Kidney capillary endothelial cell (primary cell): ENCODE measurements around the gene TRIM46.
A peak's percentile ranks its signal among the peaks of the same experiment; 100 is the strongest.

ENCODE experiments used
- DNase-seq: peaks from one replicate; pipeline ENCODE4 v3.0.0-alpha.2; 2018; ENCODE audit warnings: low spot score

The TRIM46 gene, protein sequence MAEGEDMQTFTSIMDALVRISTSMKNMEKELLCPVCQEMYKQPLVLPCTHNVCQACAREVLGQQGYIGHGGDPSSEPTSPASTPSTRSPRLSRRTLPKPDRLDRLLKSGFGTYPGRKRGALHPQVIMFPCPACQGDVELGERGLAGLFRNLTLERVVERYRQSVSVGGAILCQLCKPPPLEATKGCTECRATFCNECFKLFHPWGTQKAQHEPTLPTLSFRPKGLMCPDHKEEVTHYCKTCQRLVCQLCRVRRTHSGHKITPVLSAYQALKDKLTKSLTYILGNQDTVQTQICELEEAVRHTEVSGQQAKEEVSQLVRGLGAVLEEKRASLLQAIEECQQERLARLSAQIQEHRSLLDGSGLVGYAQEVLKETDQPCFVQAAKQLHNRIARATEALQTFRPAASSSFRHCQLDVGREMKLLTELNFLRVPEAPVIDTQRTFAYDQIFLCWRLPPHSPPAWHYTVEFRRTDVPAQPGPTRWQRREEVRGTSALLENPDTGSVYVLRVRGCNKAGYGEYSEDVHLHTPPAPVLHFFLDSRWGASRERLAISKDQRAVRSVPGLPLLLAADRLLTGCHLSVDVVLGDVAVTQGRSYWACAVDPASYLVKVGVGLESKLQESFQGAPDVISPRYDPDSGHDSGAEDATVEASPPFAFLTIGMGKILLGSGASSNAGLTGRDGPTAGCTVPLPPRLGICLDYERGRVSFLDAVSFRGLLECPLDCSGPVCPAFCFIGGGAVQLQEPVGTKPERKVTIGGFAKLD

DNA sequence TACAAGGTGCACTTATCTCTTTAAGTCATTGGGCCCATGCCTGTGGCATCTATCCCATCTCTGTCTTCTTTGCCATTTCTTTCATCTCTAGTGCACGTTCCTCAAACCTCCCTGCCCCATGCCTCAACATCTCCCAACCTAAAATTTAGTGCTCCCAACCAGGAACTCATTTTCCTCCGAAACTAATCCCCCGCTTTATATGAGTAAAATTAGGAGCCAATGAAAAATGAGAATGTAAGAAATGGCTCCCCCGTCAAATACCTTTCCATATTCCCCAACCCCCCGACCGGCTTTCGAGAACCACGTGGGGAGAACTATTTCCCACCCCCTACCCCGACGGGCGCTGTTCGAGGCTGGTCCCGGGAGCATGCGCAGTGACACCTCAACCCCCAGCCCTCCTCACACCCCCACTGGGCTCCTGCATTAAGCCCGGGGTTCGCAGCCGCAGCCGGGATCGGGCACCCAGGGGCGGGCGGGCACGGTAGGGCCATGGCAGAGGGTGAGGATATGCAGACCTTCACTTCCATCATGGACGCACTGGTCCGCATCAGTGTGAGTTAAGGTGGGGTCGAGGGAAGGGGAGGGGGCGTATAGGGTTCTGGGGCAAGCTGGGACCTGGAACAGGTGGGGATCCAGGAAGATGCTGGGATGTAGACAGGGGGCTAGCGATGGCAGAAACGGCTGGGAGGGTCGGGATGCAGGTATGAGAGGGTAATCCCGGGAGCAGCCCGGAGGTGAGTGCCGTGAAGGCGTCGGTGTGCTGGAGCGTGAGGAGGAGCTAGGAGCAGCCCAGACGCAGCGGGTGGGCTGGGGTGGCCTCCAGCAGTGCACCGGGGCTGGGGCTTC lies at the start of gene TRIM46:
Gene TRIM46, plus strand, starts transcription at position 372 of the 846 bp plus-strand sequence. Its CDS starts 118 bp downstream, at position 490.
- peak; percentile 58 for DNase-seq

DNA sequence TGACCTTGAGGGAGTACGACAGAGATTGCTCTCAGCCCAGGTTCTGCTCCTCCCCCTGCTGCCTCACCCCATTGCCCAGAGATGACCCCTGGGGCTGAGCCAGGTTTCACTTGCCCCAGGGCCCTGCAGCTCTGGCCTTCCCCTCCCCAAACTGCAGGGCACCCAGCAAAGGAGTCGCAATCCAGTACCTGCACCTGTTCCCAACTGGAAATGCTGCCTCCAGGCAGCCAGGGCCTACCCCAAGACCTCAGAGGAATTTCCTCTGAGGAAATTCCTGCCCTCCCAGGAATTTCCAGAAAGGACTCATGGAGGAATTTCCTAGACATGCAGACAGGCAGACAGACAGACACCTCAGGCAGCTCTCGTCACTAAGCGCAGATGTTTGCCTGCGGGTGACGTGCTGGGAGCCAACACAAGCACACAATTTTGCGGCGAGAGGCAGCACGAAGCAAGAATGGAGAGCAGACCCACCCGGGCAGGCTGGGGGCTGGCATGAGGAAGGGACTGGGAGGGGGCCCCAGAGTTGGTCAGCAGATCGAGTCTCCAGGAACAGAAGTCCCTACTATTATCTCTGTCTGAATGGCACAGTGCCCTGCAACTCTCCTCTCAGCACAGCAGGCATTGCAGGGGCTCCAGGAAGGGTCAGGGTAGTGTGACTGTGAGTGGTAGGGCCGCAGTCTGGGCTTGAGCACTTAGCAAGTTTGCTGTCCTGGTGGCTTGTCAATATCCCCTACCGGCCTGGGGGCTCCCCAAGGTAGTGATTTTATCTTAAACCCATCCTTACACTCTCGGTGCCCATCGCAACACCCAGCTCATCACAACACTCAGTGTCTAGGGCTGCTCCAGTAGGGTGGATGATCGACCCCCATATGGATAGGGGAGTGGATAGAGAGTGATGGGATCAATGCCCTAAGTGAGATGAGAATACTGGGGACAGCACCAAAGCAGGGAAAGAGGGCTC lies 48.9 kb upstream of the TRIM46 start:
- peak; percentile 85 for DNase-seq

DNA sequence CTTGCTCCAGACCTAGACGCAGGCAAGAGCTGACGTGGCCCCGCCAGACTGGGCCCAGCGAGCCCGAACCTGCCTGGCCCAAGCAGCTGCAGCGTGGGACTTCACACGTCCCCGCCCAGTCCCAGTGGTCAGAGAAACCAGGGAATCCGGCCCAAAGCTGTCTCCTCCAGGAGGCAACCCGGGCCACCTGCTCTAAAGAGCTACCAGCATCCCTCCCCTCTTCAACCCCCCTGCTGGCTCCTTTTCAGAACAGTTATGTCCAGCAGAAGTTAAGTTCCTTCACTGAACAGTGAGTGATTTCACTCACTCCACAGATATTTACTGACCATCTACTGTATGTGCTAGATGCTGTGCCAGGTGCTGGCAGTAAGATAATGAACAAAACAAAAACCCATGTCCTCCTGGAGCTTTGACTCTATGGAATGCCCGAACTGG lies 48.1 kb upstream of the TRIM46 start:
- no peak for DNase-seq

DNA sequence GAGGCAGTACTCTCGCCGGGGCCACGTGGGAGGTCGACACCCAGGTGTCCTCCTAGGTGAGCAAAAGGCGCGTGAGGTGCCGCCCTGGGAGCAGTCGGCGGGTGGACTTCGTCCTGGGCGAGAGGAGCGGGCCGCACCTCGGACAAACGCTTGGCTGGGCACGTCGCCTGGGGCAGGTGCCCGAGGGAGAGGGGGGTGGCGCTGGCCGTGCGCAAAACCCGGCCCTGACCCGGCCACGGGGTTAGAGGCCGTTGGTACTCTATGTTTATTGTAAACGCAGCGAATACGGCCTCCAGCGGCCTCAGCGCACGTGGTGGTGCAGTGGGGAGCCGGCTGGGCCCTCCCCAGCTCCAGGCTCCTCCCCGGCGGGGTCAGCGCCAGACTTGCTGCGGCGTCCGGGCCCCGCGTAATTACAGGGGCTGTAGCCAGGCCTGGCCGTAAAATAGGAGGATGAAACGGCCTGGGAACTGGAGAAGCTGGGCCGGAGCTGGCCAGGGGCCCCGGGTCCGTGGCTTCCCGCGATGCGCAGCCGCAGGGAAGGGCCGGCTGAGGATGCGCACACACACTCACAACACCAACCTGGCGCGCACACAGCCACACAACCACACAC lies 47.6 kb upstream of the TRIM46 start:
- DNase-seq, result no peak

DNA sequence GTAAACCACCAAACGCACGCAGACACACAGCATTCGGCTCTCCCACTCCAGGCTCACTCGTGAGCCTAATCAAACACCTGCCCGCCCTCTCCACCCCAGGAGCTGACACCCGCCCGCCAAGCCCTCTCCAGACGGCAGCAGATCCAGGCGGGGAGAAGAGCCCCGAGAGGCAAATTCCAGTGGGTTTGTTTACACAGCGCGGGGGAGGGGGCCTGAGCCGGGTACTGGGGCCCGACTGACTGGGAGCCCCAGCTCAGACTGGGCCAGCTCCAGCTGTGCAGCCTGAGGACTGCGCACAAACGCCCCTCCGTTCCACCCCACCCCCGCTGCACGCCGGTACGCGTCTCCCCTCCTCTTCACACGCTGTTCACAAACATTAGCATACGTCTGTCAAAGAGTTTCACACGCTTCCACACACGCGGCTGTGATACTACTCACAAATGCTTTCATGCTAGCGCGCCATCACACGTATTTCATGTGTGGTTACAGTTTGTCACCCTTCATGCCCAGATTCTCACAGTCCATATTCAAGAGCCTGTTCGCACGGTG lies 47.0 kb upstream of the TRIM46 start:
- peak; percentile 44 for DNase-seq

DNA sequence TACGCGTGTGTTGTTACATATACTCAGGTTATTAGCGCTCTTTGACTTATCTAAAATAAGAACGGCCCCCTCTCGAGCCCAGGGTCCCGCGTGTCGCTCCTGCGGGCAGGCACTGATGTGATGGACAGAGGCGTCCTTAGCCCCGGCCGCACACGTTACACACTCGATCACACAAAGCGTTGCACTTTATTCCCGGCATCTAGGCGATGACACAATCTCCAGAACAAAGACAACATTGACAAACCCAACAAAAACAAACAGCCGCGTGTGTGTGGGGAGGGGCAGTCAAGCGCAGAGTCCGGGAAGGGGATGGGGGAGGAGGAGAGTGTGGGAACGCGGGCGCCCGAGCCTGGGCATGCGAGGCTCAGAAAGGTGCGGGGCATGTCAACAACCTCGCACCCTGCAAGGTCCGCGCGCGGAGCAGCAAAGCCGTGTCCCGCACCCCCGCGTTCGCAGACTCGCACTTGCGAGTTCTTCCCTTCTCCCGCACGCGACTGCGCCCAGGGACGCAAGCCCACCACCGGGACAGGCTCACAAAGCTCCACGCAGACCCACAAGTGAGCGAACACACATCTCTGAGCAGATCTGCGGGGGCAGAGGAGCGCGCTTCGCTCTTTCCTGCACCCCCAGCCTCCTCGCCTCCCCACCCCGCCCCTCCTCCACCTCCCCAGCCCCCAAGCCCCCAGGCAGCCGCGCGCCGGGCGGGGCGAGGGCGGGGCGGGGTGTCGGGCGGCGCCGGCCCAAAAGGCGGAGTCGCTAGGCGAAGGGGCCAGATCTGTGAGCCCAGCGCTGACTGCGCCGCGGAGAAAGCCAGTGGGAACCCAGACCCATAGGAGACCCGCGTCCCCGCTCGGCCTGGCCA lies 46.3 kb upstream of the TRIM46 start, which contains the start of gene EFNA1:
Gene EFNA1, plus strand, starts transcription at position 772 of the 862 bp plus-strand sequence. CDS start 102 bp downstream, outside the sequence.
- peak; percentile 82 for DNase-seq

DNA sequence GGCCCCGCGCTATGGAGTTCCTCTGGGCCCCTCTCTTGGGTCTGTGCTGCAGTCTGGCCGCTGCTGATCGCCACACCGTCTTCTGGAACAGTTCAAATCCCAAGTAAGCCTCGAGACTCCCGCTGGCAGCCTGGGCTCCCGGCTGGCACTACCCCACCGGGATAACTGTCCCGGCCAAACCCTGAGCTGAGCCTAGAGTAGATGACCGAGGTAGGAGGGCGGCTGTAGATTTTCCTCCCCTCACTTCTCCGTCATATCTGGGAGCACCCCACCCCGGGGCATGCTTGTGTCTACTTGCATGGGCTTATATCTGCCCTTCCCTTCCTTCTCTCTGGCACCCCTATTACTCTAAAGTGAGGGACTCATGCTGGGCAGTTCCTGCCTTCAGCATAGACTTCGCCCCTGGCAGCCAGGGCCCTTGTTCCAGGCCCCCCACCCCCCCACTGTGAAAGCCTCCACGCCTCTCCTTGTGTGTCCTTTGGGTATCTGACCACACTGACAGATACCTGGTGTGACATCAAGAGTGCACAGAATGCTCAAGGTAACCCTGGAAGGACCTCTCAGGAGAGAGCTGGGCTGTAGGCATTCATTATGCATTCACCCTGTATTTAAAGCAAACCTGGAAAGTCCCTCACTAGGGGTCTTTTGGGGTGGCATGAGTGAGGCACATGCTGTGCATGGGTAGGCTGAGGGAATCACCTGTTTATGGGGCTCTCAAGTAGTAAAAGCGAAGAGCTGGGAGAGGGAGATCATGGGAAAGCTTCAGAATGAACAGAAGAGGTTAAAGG lies 45.5 kb upstream of the TRIM46 start:
- no peak for DNase-seq

- DNase-seq, result peak; percentile 76
These were observed 44.7 kb upstream of the TRIM46 start for GRCh38 chr1:155128755-155129473.

DNA sequence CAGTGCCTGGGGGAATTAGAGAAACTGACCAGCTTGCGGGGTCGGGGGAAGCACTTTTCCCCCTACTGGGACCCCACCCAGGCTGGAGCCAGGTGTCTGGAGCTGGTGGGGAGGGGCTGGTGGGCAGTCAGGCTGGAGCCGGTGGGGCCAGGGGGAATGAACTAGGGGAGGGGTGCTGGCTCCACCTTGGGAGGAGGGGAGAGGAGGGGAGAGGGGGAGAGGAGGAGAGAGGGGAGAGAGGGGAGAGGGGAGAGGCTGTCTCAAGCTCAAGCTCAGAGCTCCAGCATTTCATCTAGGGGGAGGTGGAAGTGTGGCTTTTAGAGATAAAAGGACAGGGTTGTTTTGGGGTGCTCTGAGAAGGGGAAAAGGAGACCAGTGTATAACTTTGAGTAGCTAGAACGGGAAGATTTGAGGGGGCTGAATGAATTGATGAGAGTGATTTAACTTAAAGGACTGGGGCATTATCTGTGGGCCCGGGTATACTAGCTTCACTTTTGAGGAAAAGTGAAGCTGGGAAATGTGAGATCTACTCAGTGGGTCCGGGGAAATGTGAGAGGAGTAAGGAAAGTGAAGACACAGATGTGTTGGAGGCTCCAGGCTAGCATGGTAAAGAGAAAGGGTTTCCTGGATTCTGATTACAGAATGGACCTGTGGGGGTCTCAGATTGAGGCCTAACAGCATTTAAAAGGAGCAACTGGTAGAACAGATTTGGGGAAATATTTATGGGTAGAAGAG lies 43.2 kb upstream of the TRIM46 start:
- DNase-seq, result no peak

DNA sequence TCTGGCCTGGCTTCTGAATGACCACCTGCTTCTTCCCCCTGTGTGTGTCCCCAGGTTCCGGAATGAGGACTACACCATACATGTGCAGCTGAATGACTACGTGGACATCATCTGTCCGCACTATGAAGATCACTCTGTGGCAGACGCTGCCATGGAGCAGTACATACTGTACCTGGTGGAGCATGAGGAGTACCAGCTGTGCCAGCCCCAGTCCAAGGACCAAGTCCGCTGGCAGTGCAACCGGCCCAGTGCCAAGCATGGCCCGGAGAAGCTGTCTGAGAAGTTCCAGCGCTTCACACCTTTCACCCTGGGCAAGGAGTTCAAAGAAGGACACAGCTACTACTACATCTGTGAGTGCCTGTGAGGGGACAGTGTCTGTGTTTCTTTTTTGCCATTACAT lies 42.4 kb upstream of the TRIM46 start:
- DNase-seq, result no peak

GRCh38 chr1:155131856-155132255 lies 41.8 kb upstream of the TRIM46 start:
- peak; percentile 41 for DNase-seq

- no peak for DNase-seq
These were observed 39.8 kb upstream of the TRIM46 start for GRCh38 chr1:155133799-155134281.

DNA sequence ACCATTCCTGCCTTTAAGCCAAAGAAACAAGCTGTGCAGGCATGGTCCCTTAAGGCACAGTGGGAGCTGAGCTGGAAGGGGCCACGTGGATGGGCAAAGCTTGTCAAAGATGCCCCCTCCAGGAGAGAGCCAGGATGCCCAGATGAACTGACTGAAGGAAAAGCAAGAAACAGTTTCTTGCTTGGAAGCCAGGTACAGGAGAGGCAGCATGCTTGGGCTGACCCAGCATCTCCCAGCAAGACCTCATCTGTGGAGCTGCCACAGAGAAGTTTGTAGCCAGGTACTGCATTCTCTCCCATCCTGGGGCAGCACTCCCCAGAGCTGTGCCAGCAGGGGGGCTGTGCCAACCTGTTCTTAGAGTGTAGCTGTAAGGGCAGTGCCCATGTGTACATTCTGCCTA lies 39.3 kb upstream of the TRIM46 start:
- no peak for DNase-seq

DNA sequence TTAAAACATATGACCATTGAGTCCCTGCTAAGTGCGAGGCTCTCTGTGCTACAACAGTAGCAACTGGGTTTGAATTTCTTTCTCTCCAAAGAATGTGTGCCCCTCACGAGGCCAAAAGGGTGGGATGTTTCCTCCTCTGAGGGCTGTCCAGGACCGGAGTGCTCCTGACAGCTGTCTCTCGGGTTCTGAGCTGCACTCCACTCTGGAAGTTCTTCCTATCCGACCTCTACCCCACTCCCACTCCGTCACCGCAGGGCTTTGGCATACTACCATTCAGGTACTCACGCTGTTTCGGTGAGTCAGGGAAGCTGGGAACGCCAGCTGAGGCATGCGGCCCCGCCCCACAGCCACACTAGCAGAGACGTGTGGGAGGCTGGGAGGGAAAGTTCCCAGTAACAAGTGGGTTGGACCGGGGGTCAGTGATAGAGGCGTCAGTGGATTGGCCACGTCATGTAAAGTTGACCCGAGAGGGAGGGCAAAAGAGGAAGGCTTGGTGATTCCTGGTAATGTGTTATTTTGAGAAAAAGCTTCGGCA lies 38.7 kb upstream of the TRIM46 start:
- DNase-seq, result peak; percentile 87

DNA sequence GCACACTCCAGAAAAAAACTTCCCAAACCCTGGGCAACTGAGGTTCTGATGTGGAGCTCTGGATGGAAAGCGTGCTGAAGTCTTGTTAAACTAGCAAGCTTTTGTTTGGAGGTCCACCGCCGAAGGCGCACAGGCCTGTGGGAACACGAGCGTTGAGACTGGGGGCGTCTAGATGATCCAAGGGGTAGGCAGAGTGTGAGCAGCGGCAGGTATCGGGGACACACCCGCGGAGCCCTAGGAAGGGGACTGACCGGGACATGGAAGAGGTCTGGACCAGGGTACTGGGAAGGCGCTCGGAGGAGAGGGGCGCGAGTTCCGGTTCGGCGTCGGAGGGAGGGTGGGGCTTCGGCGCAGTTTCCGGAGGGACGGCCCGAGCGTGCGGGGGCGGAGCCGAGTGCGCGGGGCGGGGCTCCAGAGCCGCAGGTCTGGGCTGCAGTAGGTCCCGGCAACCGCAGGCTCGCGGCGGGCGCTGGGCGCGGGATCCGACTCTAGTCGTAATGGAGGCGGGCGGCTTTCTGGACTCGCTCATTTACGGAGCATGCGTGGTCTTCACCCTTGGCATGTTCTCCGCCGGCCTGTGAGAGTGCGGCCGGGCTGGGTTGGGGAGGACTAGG lies 38.1 kb upstream of the TRIM46 start, which contains the start of gene SLC50A1:
Gene SLC50A1, plus strand, starts transcription at position 438 of the 614 bp plus-strand sequence. Its CDS starts 60 bp downstream, at position 498.
- peak; percentile 88 for DNase-seq

- no peak for DNase-seq
These were observed 36.9 kb upstream of the TRIM46 start for GRCh38 chr1:155136748-155137147.
